Measurements from ENCODE around the gene ZNF330. TPM values are rescaled to one million over a fixed set of nuclear protein-coding genes. Genes with fewer than 3 reads are reported as not detected.

The ZNF330 gene
- total RNA-seq, 2 experiments from 2014 or later, result 67.2 to 75.5 TPM

Other genes starting within 250 kb of the ZNF330 start
- gene RNF150, start 87.4 kb upstream of the ZNF330 start, total RNA-seq, result not detected